K562 (cell line): ENCODE measurements around the gene SRC. TPM values are rescaled to one million over a fixed set of nuclear protein-coding genes. Genes with fewer than 3 reads are reported as not detected.

Experiments used
- ARID3A ChIP-seq: IDR thresholded peaks from 2 replicates; pipeline ENCODE4 v1.6.1; 2012; ENCODE audit warnings: low read depth, low read length, improper control_type of control experiment, borderline replicate concordance
- ASH1L ChIP-seq: fragments of 450-650 bp; IDR thresholded peaks from 2 replicates; pipeline ENCODE4 v1.6.1; 2018; ENCODE audit warnings: borderline replicate concordance, mild to moderate bottlenecking, low read depth; ENCODE audit not compliant: partially characterized antibody
- CBX8 ChIP-seq: fragments of 200-600 bp; sonication (generic); IDR thresholded peaks from 2 replicates; pipeline ENCODE4 v1.6.1; 2012; ENCODE audit warnings: borderline replicate concordance, mixed run types, low read depth, mild to moderate bottlenecking, moderate library complexity, mixed read lengths, low read length, control low read depth, inconsistent platforms; ENCODE audit not compliant: poor library complexity, severe bottlenecking; ENCODE audit errors: extremely low read depth
- CHAMP1 ChIP-seq: fragments of 450-650 bp; IDR thresholded peaks from 2 replicates; pipeline ENCODE4 v1.6.1; 2016; ENCODE audit warnings: mild to moderate bottlenecking
- POLR2B ChIP-seq: fragments of 450-650 bp; IDR thresholded peaks from 2 replicates; pipeline ENCODE4 v1.6.1; 2018; ENCODE audit warnings: low read depth; ENCODE audit not compliant: partially characterized antibody
- TCF7 ChIP-seq: sonication (generic); IDR thresholded peaks from 2 replicates; pipeline ENCODE4 v1.6.1; 2016; ENCODE audit warnings: antibody characterized with exemption, borderline replicate concordance
- TEAD2 ChIP-seq: fragments of 450-650 bp; IDR thresholded peaks from 2 replicates; pipeline ENCODE4 v1.6.1; 2016; ENCODE audit warnings: missing genetic modification characterization, control low read depth, missing compliant biosample characterization
- ZNF740 ChIP-seq, 3 experiments: fragments of 200-800 bp in 1 of 3; sonication (Bioruptor generic) in 1 of 3; sonication (generic) in 1 of 3; formaldehyde crosslinking in 1 of 3; IDR thresholded peaks; 2 replicates each; pipeline versions ENCODE4 v1.6.1 to v1.8.0; 2016 to 2022; ENCODE audit warnings: mild to moderate bottlenecking in 2 of 3, missing compliant biosample characterization in 2 of 3, missing genetic modification characterization in 2 of 3, missing genetic modification reagents in 1 of 3
- polyA plus RNA-seq, 8 experiments: library from polyadenylated mRNA; depleted of rRNA in 4 of 8; stranded (reverse) in 5 of 8; unstranded in 3 of 8; fragments of >200 nt; fragmentation: Nextera tagmentation in 2 of 8; fragmentation: Illumina TruSeq in 1 of 8; extraction: Ambion mirVana in 2 of 8; extraction: Trizol in 1 of 8; gene quantifications; 2 replicates each; pipeline versions ENCODE4 v1.2.1 to v1.2.3, GENCODE V29; 2011 to 2014; ENCODE audit warnings: inconsistent platforms in 1 of 8, missing spikeins in 1 of 8
- total RNA-seq, 7 experiments: library from RNA; depleted of rRNA in 6 of 7; stranded (reverse); fragments of >200 nt in 6 of 7; fragmentation: Illumina TruSeq in 2 of 7; extraction: Trizol in 2 of 7; gene quantifications; 2 replicates each; pipeline versions ENCODE4 v1.2.1 to v1.2.3, GENCODE V29; 2011 to 2021; ENCODE audit warnings: low replicate concordance in 1 of 7

The SRC gene
- total and polyA plus RNA-seq, 9 of the 15 experiments (the other 6 are each of a cell fraction or from before 2014, with no cell fraction given): 0.06 to 8.5 (median 3.1) TPM

GRCh38 chr20:37387519-37388269, 41.8 kb downstream of the SRC start (continued):
- TF ChIP-seq ASH1L (no peak), ARID3A (no peak), CHAMP1 (no peak), TEAD2 (tag) (no peak), POLR2B (no peak), TCF7 (no peak), CBX8 (no peak), ZNF740 (CRISPR knock-in tag; IDR thresholded peaks at IDR 0.05) (no peak), ZNF740 (tag; IDR thresholded peaks at IDR 0.05) (0 out of 4 replicates have a peak, but pooled peaks of 1 of the 2 experiments have one; percentile 36)
